PC-3 (cell line): Measurements from ENCODE around the gene AMFR. TPM values are rescaled to one million over a fixed set of nuclear protein-coding genes. Genes with fewer than 3 reads are reported as not detected.

Experiments
- ATAC-seq: fragments of 200-7000 bp; cut with Tn5 transposase; 2 replicates; pipeline ENCODE4 v1.9.1; 2020; ENCODE audit warnings: mild to moderate bottlenecking, moderate library complexity
- BruUV-seq: library from RNA; stranded (reverse); fragments of 400-500 nt; replicated peaks from 2 replicates; lab custom pipeline; 2021; lab: Mats Ljungman, UMichigan
- CTCF ChIA-PET: fragments of 300-600 bp; sonication (Branson Sonifier 250); formaldehyde crosslinking; loops from one replicate; lab custom pipeline; 2022; ENCODE audit warnings: antibody characterized with exemption; lab: Charles Lee
- POLR2A ChIA-PET: fragments of 300-600 bp; sonication (Branson Sonifier 250); formaldehyde crosslinking; loops from one replicate; lab custom pipeline; 2022; ENCODE audit warnings: antibody characterized with exemption; ENCODE audit not compliant: unreplicated experiment; lab: Charles Lee
- DNase-seq: peaks from one replicate; pipeline ENCODE4 v3.0.0-alpha.2; 2015
- H2AFZ ChIP-seq: fragments of 300-600 bp; sonication (generic); 2 replicates; pipeline ENCODE4 v1.6.0; 2016; ENCODE audit warnings: antibody characterized with exemption, low read length
- H3F3A ChIP-seq: fragments of 300-600 bp; sonication (generic); one replicate; pipeline ENCODE4 v1.6.0; 2017; ENCODE audit warnings: antibody characterized with exemption, low read length, control low read depth, mild to moderate bottlenecking; ENCODE audit not compliant: unreplicated experiment
- H3K27ac ChIP-seq: fragments of 300-600 bp; sonication (generic); 2 replicates; pipeline ENCODE4 v1.5.1; 2016; ENCODE audit warnings: mild to moderate bottlenecking, low read length
- H3K27me3 ChIP-seq: fragments of 300-600 bp; sonication (generic); 2 replicates; pipeline ENCODE4 v1.6.1; 2016; ENCODE audit warnings: low read length, mixed read lengths
- H3K36me3 ChIP-seq: fragments of 300-600 bp; sonication (generic); 2 replicates; pipeline ENCODE4 v1.6.1; 2016; ENCODE audit warnings: low read depth, mixed run types, low read length, mixed read lengths
- H3K4me1 ChIP-seq: fragments of 300-600 bp; sonication (generic); 2 replicates; pipeline ENCODE4 v1.5.1; 2016; ENCODE audit warnings: low read length; ENCODE audit not compliant: insufficient read depth
- H3K4me2 ChIP-seq: fragments of 300-600 bp; sonication (generic); 2 replicates; pipeline ENCODE4 v1.6.0; 2016; ENCODE audit warnings: low read length
- H3K4me3 ChIP-seq: fragments of 300-600 bp; sonication (generic); 2 replicates; pipeline ENCODE4 v1.5.1; 2016; ENCODE audit warnings: mild to moderate bottlenecking, low read length, mixed read lengths
- H3K79me2 ChIP-seq: fragments of 300-600 bp; sonication (generic); 2 replicates; pipeline ENCODE4 v1.6.1; 2017; ENCODE audit warnings: low read length, mixed read lengths
- H3K9ac ChIP-seq: fragments of 300-600 bp; sonication (generic); 2 replicates; pipeline ENCODE4 v1.6.0; 2016; ENCODE audit warnings: mild to moderate bottlenecking, low read length
- H3K9me2 ChIP-seq: fragments of 300-600 bp; sonication (generic); replicated peaks from 2 replicates; pipeline ENCODE4 v1.6.1; 2016; ENCODE audit warnings: mixed run types, low read length, mixed read lengths
- H3K9me3 ChIP-seq: fragments of 300-600 bp; sonication (generic); 2 replicates; pipeline ENCODE4 v1.6.1; 2016; ENCODE audit warnings: low read length, mixed read lengths
- H4K20me1 ChIP-seq: fragments of 300-600 bp; sonication (generic); 2 replicates; pipeline ENCODE4 v1.6.1; 2016; ENCODE audit warnings: low read length, mixed read lengths
- EZH2 ChIP-seq: fragments of 300-600 bp; sonication (generic); IDR thresholded peaks from one replicate; pipeline ENCODE4 v1.6.1; 2017; ENCODE audit warnings: antibody characterized with exemption, mild to moderate bottlenecking, low read length; ENCODE audit not compliant: unreplicated experiment
- EZH2phosphoT487 ChIP-seq: fragments of 300-600 bp; sonication (generic); IDR thresholded peaks from 2 replicates; pipeline ENCODE4 v1.6.1; 2018; ENCODE audit warnings: mild to moderate bottlenecking, antibody characterized with exemption, low read length, borderline replicate concordance
- intact Hi-C: fragments of 100-400 bp; cut with micrococcal nuclease; formaldehyde crosslinking; loops from 2 replicates; pipeline ENCODE4 v1.9.0; 2023
- total RNA-seq: library from RNA; depleted of rRNA; stranded (reverse); fragments of >200 nt; gene quantifications from 2 replicates; pipeline ENCODE4 v1.2.3, GENCODE V29; 2014
- TF ChIP-seq, protein P1 (sequence below): fragments of 300-600 bp; sonication (generic); conservative IDR thresholded peaks from 2 replicates; pipeline ENCODE4 v1.5.1; 2017; ENCODE audit warnings: antibody characterized with exemption, low read depth, mild to moderate bottlenecking, low read length

Gene AMFR
- total RNA-seq, 1 experiment from 2014 or later, result 98.9 TPM

DNA sequence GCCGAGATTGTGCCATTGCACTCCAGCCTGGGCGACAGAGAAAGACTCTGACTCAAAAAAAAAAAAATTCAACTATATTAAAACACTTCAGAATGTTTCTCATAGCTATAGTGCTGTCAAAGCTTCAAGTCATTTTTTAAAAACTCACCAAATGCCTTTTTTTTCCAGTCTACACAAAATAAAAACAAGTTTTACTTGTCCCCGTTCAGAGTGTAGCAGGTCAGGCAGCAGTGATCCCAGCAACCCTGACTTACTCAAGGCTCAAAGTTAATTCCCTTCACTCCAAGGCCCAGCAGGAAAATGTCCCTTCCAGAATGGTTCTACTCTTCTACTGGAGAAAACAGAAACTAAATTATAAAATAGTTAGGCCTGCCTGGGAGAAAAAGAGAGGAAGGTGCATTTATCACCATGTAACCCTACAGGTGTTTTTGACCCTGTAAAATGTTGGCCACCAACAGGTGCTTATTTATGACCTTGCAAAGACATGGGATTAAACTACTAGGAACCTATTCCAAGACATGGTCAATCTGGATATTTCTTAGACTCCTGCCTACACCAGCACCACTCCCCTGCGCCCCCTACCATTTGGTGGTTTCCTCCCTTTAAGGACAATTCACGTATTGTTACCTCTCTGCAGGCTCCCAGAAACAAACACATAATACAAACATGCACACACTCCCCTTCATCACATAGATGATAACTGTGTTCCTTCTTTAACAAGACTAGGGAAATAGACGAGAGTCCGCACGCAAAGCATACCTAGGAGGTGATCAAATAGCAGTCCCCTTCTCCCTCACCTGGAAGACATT is 5.4 kb downstream of the AMFR start:
- Histone ChIP-seq H3K27me3 (no peaks in the 10 kb centered on the region), H3K9me3 (no peaks in the 10 kb centered on the region), H3K9ac (no peak overlapping the region), H3K4me2 (no peak overlapping the region), H2AFZ (no peak overlapping the region), H3K9me2 (no peaks in the 10 kb centered on the region), H3K36me3 (no peaks in the 10 kb centered on the region), H4K20me1 (peaks cover 22% of the 10 kb centered on the region; the same call in 1 of the 2 replicates), H3F3A (no peaks in the 10 kb centered on the region), H3K4me1 (peaks cover 47% of the 10 kb centered on the region), H3K79me2 (peaks cover 97% of the 10 kb centered on the region), H3K27ac (no peak overlapping the region), H3K4me3 (no peak overlapping the region)
- TF ChIP-seq EZH2 (no peak), EZH2phosphoT487 (no peak)
- TF ChIP-seq, protein P1, sequence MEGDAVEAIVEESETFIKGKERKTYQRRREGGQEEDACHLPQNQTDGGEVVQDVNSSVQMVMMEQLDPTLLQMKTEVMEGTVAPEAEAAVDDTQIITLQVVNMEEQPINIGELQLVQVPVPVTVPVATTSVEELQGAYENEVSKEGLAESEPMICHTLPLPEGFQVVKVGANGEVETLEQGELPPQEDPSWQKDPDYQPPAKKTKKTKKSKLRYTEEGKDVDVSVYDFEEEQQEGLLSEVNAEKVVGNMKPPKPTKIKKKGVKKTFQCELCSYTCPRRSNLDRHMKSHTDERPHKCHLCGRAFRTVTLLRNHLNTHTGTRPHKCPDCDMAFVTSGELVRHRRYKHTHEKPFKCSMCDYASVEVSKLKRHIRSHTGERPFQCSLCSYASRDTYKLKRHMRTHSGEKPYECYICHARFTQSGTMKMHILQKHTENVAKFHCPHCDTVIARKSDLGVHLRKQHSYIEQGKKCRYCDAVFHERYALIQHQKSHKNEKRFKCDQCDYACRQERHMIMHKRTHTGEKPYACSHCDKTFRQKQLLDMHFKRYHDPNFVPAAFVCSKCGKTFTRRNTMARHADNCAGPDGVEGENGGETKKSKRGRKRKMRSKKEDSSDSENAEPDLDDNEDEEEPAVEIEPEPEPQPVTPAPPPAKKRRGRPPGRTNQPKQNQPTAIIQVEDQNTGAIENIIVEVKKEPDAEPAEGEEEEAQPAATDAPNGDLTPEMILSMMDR, result no peak; the same call in 1 of the 2 replicates
- intact Hi-C loops, result no loop called here
- CTCF ChIA-PET, result no interaction called here
- POLR2A ChIA-PET, result no interaction called here
- no TSS peak for BruUV-seq
- DNase-seq (no peak), ATAC-seq (no peak)

DNA sequence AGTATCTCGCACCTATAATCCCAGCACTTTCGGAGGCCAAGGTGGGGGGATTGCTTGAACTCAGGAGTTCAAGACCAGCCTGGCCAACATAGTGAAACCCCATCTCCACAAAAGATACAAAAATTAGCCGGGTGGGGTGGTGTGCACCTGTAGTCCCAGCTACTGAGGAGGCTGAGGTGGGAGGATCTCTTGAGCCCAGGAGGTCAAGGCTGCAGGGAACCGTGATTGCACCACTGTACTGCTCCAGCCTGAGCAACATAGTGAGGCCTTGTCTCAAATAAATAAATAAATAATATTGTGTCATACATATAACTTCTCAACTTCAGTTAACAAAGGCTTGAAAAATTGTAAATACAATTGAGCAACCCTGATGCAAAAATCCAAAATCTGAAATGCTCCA is 8.2 kb downstream of the AMFR start:
- POLR2A ChIA-PET, result no interaction called here
- ATAC-seq (no peak), DNase-seq (no peak)
- intact Hi-C loops, result no loop called here
- Histone ChIP-seq H3K4me3 (no peak overlapping the region), H2AFZ (no peak overlapping the region), H3K27ac (no peak overlapping the region), H3F3A (no peaks in the 10 kb centered on the region), H3K9me2 (no peaks in the 10 kb centered on the region), H4K20me1 (peaks cover 18% of the 10 kb centered on the region; the same call in 1 of the 2 replicates), H3K9me3 (no peaks in the 10 kb centered on the region), H3K9ac (no peak overlapping the region), H3K79me2 (peaks cover 84% of the 10 kb centered on the region), H3K27me3 (no peaks in the 10 kb centered on the region), H3K36me3 (no peaks in the 10 kb centered on the region), H3K4me1 (peaks cover 36% of the 10 kb centered on the region), H3K4me2 (no peak overlapping the region)
- BruUV-seq, result no TSS peak
- CTCF ChIA-PET, result no interaction called here
- TF ChIP-seq, protein P1, result no peak
- TF ChIP-seq EZH2phosphoT487 (no peak), EZH2 (no peak)

DNA sequence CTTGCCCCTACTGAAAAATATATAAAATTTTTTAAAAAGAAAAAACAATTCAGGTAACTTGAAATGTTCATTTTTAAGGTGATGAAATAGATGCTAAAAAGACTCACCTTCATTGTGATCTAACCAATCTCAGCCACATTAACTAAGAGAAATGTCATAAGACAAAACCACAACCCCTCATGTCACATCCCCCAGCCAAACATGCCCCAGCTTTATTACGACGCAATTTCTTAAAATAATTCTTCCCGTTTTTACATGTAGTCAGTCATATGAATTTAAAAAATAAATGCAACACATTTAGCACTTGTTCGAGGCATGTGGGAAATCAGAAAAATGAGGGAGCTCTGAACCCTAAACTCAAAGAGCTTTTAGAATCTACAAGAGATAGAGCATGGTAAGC is 9.5 kb downstream of the AMFR start:
- no peaks in the 10 kb centered on the region for H3F3A ChIP-seq
- TF ChIP-seq EZH2phosphoT487, result no peak
- TF ChIP-seq, protein P1, result no peak
- no peak for TF ChIP-seq EZH2
- no peak overlapping the region for H3K4me3 ChIP-seq
- H3K79me2 ChIP-seq, result peaks cover 71% of the 10 kb centered on the region
- no peaks in the 10 kb centered on the region for H3K9me3 ChIP-seq
- H3K27ac ChIP-seq, result no peak overlapping the region
- peaks cover 8% of the 10 kb centered on the region for H3K36me3 ChIP-seq
- intact Hi-C loops, result no loop called here
- no peak for ATAC-seq
- H3K4me1 ChIP-seq, result peaks cover 30% of the 10 kb centered on the region
- H3K9me2 ChIP-seq, result no peaks in the 10 kb centered on the region
- no peak overlapping the region for H2AFZ ChIP-seq
- H3K27me3 ChIP-seq, result no peaks in the 10 kb centered on the region
- H3K9ac ChIP-seq, result no peak overlapping the region
- no TSS peak for BruUV-seq
- peaks cover 11% of the 10 kb centered on the region; the same call in 1 of the 2 replicates for H4K20me1 ChIP-seq
- ChIA-PET CTCF (no interaction called here), POLR2A (no interaction called here)
- DNase-seq, result no peak
- no peak overlapping the region for H3K4me2 ChIP-seq
